Sigmoid colon (tissue), 7 donors: ENCODE data around the gene MCC. TPM values are rescaled to one million over a fixed set of nuclear protein-coding genes. Genes with fewer than 3 reads are reported as not detected.

Experiments used
- DNase-seq: peaks from one replicate; pipeline ENCODE4 v3.0.0-alpha.2; 2019
- H3K27ac ChIP-seq, 4 donors: fragments of 200-600 bp; sonication (generic); one replicate each; pipeline ENCODE4 v1.5.1; 2016 to 2019; ENCODE audit warnings: mild to moderate bottlenecking in 1 of 4
- H3K27me3 ChIP-seq, 3 donors: fragments of 200-600 bp; sonication (generic); one replicate each; pipeline ENCODE4 v1.5.1; 2019; ENCODE audit warnings: mild to moderate bottlenecking in 1 of 3
- H3K36me3 ChIP-seq, 4 donors: fragments of 200-600 bp; sonication (generic); one replicate each; pipeline ENCODE4 v1.5.1; 2016 to 2019
- H3K4me1 ChIP-seq, 4 donors: fragments of 200-600 bp; sonication (generic); one replicate each; pipeline ENCODE4 v1.5.1; 2017 to 2019
- H3K4me3 ChIP-seq, 4 donors: fragments of 200-600 bp; sonication (generic); one replicate each; pipeline ENCODE4 v1.5.1; 2017 to 2019; ENCODE audit warnings: mild to moderate bottlenecking in 2 of 4, moderate library complexity in 1 of 4
- H3K9me3 ChIP-seq, 4 donors: fragments of 200-600 bp in 3 of 4; sonication (generic) in 3 of 4; one replicate each; pipeline versions ENCODE4 v1.5.1 to v1.6.1; 2013 to 2019
- EP300 ChIP-seq, 4 donors: sonication (generic); formaldehyde crosslinking; IDR thresholded peaks; one replicate each; pipeline ENCODE4 v1.6.1; 2017; ENCODE audit warnings: antibody characterized with exemption in 4 of 4
- POLR2A ChIP-seq, 2 donors: fragments of 450-650 bp; IDR thresholded peaks; one replicate each; pipeline ENCODE4 v1.6.1; 2016; ENCODE audit warnings: antibody characterized with exemption in 2 of 2, mild to moderate bottlenecking in 2 of 2, moderate library complexity in 2 of 2
- POLR2AphosphoS5 ChIP-seq, 4 donors: sonication (generic); formaldehyde crosslinking; IDR thresholded peaks; one replicate each; pipeline ENCODE4 v1.6.1; 2017; ENCODE audit warnings: antibody characterized with exemption in 4 of 4
- WGBS, 2 donors: extraction: QIAGEN DNeasy Blood & Tissue Kit; methylation state at CpG; one replicate each; pipeline ENCODE4 v1.1.7; 2013; 5-methylcytosine and 5-hydroxymethylcytosine counted together
- intact Hi-C: fragments of 100-400 bp; cut with DNase I; formaldehyde crosslinking; loops from one replicate; pipeline ENCODE4 v1.15.1; 2023
- polyA plus RNA-seq, 3 donors: library from polyadenylated mRNA; stranded (reverse); fragments of 200-250 nt; gene quantifications; one replicate each; pipeline ENCODE4 v1.2.3, GENCODE V29; 2013
- total RNA-seq, 4 donors: library from RNA; depleted of rRNA; stranded (reverse); fragments of >200 nt; gene quantifications; one replicate each; pipeline ENCODE4 v1.1.0, GENCODE V29; 2016
- TF ChIP-seq, protein P1 (sequence below), 4 experiments: fragments of 450-650 bp in 3 of 4; fragments of 200-600 bp in 1 of 4; IDR thresholded peaks; one replicate each; pipeline ENCODE4 v1.5.1; 2016 to 2019; ENCODE audit warnings: antibody characterized with exemption in 4 of 4, mild to moderate bottlenecking in 3 of 4, moderate library complexity in 2 of 4
- donor health status: healthy with polysubstance abuse.
- donor health status: Bipolar disorder and iron deficiency.
- donor health status: healthy.

The MCC gene
- total and polyA plus RNA-seq, 7 donors = 0.69 to 14.0 (median 9.1) TPM

DNA sequence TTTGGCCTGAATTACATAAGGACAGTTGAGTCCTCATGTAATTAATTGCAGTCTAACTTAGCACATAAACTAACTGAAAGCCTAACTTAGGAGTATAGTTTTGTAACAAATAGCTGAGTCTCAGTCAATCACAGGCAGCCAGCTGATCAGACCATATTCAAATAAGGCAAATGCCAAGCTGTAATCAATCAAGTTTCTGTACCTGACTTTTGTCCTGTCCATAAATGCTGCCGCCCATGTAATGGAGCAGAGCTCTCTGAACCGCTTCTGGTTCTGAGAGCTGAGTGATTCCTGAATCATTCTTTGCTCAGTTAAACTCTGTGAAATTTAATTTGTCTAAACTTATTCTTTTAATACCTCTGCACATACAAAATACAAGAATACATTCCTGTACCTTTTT lies 158.3 kb downstream of the MCC start:
- H3K9me3 ChIP-seq = no peaks in the 10 kb centered on the region
- no peak overlapping the region for H3K27ac ChIP-seq
- intact Hi-C loops = loop anchor here (10.0 kb wide), 1 partner anchor 335 kb away; no protein-coding TSS in a partner anchor
- DNase-seq = no peak
- H3K4me3 ChIP-seq = no peak overlapping the region
- WGBS, 2 donors = 50 to 65% methylated on average over 2 of the region's 2 CpGs
- H3K4me1 ChIP-seq = peaks cover 0 to 11% (median 9%) of the 10 kb centered on the region in 4 donors
- no peaks in the 10 kb centered on the region for H3K36me3 ChIP-seq
- no peaks in the 10 kb centered on the region for H3K27me3 ChIP-seq
- TF ChIP-seq, protein P1, sequence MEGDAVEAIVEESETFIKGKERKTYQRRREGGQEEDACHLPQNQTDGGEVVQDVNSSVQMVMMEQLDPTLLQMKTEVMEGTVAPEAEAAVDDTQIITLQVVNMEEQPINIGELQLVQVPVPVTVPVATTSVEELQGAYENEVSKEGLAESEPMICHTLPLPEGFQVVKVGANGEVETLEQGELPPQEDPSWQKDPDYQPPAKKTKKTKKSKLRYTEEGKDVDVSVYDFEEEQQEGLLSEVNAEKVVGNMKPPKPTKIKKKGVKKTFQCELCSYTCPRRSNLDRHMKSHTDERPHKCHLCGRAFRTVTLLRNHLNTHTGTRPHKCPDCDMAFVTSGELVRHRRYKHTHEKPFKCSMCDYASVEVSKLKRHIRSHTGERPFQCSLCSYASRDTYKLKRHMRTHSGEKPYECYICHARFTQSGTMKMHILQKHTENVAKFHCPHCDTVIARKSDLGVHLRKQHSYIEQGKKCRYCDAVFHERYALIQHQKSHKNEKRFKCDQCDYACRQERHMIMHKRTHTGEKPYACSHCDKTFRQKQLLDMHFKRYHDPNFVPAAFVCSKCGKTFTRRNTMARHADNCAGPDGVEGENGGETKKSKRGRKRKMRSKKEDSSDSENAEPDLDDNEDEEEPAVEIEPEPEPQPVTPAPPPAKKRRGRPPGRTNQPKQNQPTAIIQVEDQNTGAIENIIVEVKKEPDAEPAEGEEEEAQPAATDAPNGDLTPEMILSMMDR (IDR thresholded peaks at IDR 0.05) = no peak
- TF ChIP-seq EP300 (IDR thresholded peaks at IDR 0.05) (no peak), POLR2AphosphoS5 (IDR thresholded peaks at IDR 0.05) (no peak), POLR2A (IDR thresholded peaks at IDR 0.05) (no peak)

DNA sequence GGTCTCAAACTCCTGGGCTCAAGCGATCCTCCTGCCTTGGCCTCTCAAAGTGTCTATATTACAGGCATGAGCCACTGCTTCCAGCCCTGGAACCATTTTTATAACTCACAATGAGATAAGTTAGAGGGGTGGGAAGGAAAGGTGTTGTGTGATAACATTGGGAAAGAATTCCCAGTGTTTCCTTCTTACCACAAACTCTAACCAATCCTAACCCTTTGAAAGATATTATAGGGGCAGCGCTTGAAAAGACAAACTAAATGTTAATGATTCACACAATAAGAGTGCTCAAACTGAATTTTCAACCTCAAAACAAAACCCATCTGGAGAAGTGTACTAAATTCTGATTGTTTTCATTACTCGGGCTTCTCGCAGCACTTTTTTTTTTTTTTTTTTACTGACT lies 163.2 kb downstream of the MCC start:
- DNase-seq = no peak
- Histone ChIP-seq H3K9me3 (no peaks in the 10 kb centered on the region), H3K27me3 (no peaks in the 10 kb centered on the region), H3K36me3 (no peaks in the 10 kb centered on the region), H3K4me3 (no peak overlapping the region), H3K27ac (no peak overlapping the region), H3K4me1 (peaks cover 0 to 6% (median 0%) of the 10 kb centered on the region in 4 donors)
- TF ChIP-seq POLR2A (IDR thresholded peaks at IDR 0.05) (no peak), POLR2AphosphoS5 (IDR thresholded peaks at IDR 0.05) (no peak), EP300 (IDR thresholded peaks at IDR 0.05) (no peak)
- TF ChIP-seq, protein P1 (IDR thresholded peaks at IDR 0.05) = no peak
- intact Hi-C loops = no loop called here
- 77 to 80% methylated on average over 4 of the region's 4 CpGs for WGBS, 2 donors

DNA sequence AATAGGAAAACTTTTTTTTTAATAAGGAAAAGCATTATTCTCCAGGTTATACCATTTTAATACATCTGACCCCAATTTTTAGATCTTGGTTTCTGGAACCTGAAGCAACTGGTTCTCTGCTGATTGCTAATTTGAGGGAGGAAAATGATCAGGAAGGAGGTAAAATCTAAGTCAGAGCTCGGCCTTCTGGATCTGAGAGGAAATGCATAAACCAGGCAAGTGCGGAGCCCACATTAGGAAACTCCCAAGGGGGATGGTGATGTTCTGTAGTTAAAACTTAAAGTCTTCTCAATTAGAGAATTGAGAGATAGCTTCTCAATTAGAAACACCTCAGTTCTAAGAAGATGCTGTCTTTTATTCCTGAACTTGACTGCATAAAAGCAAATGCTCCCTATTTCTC lies 167.0 kb downstream of the MCC start:
- TF ChIP-seq POLR2AphosphoS5 (IDR thresholded peaks at IDR 0.05) (no peak), POLR2A (IDR thresholded peaks at IDR 0.05) (no peak)
- TF ChIP-seq, protein P1 (IDR thresholded peaks at IDR 0.05) = no peak
- intact Hi-C loops = no loop called here
- Histone ChIP-seq H3K27ac (no peak overlapping the region), H3K4me1 (peaks cover 0 to 6% (median 0%) of the 10 kb centered on the region in 4 donors), H3K4me3 (no peak overlapping the region), H3K36me3 (no peaks in the 10 kb centered on the region), H3K9me3 (no peaks in the 10 kb centered on the region), H3K27me3 (no peaks in the 10 kb centered on the region)
- 65 to 87% methylated on average over 2 of the region's 2 CpGs for WGBS, 2 donors
- no peak for DNase-seq

DNA sequence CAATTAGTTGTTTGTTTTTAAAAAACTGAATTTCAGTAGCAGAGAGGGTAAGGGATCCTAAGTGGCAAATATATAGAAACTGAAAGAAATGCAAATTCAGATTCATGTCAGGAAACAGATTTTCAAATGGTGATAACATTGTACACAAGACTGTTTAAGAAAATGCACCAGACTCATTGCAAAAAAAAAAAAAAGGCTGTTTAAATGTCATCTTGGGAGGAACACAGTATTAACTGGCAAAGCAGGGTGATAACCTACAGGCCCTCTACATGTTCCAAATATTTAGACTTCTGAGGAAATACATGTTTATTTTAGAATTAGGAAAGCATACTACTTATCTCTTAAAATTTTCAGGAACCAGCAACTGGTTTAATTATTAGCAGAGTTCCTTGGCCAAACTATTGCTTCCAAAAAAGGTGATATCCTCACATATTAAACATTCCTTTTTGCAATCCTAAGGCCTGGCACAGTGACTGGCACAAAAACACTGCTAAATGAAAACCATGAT lies 167.9 kb downstream of the MCC start:
- no peaks in the 10 kb centered on the region for H3K27me3 ChIP-seq
- no peak overlapping the region for H3K27ac ChIP-seq
- H3K4me1 ChIP-seq = peaks cover 0 to 6% (median 0%) of the 10 kb centered on the region in 4 donors
- TF ChIP-seq POLR2AphosphoS5 (IDR thresholded peaks at IDR 0.05) (no peak), EP300 (IDR thresholded peaks at IDR 0.05) (no peak), POLR2A (IDR thresholded peaks at IDR 0.05) (no peak)
- TF ChIP-seq, protein P1 (IDR thresholded peaks at IDR 0.05) = no peak
- intact Hi-C loops = no loop called here
- H3K9me3 ChIP-seq = no peaks in the 10 kb centered on the region
- DNase-seq = no peak
- H3K4me3 ChIP-seq = no peak overlapping the region
- H3K36me3 ChIP-seq = no peaks in the 10 kb centered on the region
